Upper lobe of left lung (tissue), 4 donors: ENCODE data around the gene CDH12.

Source experiments
- CTCF ChIP-seq, 6 experiments: fragments of 450-650 bp in 4 of 6; fragments of 200-600 bp in 2 of 6; sonication (generic) in 2 of 6; IDR thresholded peaks; one replicate each; pipeline ENCODE4 v1.5.1; 2016 to 2019; ENCODE audit warnings: antibody characterized with exemption in 6 of 6
- POLR2A ChIP-seq, 4 donors: fragments of 450-650 bp; IDR thresholded peaks; one replicate each; pipeline ENCODE4 v1.5.1; 2016 to 2017; ENCODE audit warnings: antibody characterized with exemption in 4 of 4, mild to moderate bottlenecking in 2 of 4
- POLR2AphosphoS5 ChIP-seq, 2 donors: sonication (generic); formaldehyde crosslinking; IDR thresholded peaks; one replicate each; pipeline ENCODE4 v1.5.1; 2017; ENCODE audit warnings: antibody characterized with exemption in 2 of 2

GRCh38 chr5:22521521-22521920 lies 331.6 kb downstream of the CDH12 start:
- no peak for TF ChIP-seq CTCF (IDR thresholded peaks at IDR 0.05)
- no peak for TF ChIP-seq POLR2AphosphoS5 (IDR thresholded peaks at IDR 0.05)
- TF ChIP-seq POLR2A (IDR thresholded peaks at IDR 0.05): no peak
